ENCODE data around the gene LAMC3.

DNA sequence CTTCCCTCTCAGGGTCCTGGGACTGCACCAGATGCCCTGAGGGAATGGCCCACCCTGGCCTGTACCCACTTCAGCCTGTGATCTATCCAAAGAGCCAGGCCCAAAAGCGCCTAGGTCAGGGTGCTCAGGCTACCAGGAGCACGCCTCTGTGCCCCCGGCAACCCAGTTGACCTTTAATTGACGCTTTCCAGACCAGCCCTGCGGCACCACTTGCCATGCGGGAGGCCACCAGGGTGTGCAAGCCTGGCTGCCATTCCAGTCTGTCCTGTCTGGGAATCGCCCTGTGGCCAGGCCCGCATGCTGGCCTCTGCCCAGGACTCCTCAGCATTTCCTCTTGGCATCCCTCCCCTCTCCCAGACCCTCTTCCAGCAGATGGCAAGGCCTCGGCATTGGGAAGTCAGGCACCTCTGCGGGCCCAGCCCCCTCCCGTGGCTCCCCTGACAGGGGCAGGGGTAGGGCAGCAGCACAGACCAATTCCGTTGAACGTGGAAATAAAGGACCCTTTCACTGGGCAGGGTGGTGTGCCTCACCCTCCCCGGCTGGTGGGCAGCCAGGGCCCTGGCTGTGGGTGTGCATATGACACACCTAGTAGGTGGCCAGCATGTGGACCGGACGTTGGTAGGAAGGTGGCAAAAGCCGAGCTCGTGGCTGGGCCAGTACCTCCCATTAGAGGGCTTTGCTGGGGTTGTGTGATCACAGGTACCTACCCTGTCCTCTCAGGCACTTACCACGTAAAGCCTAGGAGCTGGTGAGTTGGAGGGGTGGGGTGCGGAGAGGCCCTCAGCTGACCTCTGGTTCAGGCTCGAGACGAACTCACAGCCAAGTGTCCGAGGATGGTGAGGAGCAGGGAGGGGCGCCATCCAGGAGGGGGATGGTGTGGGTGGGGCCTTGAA, 83.8 kb downstream of the LAMC3 start:
- TF ChIP-seq, protein P1, sequence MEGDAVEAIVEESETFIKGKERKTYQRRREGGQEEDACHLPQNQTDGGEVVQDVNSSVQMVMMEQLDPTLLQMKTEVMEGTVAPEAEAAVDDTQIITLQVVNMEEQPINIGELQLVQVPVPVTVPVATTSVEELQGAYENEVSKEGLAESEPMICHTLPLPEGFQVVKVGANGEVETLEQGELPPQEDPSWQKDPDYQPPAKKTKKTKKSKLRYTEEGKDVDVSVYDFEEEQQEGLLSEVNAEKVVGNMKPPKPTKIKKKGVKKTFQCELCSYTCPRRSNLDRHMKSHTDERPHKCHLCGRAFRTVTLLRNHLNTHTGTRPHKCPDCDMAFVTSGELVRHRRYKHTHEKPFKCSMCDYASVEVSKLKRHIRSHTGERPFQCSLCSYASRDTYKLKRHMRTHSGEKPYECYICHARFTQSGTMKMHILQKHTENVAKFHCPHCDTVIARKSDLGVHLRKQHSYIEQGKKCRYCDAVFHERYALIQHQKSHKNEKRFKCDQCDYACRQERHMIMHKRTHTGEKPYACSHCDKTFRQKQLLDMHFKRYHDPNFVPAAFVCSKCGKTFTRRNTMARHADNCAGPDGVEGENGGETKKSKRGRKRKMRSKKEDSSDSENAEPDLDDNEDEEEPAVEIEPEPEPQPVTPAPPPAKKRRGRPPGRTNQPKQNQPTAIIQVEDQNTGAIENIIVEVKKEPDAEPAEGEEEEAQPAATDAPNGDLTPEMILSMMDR (IDR thresholded peaks at IDR 0.05; ENCODE audit: poor library complexity) = no peak
- no peak for TF ChIP-seq EZH2 (IDR thresholded peaks at IDR 0.05; ENCODE audit: borderline replicate concordance)
- TF ChIP-seq EZH2phosphoT487 (IDR thresholded peaks at IDR 0.05; ENCODE audit: low read depth, severe bottlenecking, unreplicated experiment) = no peak
